ENCODE results near the gene VMAC. TPM values are rescaled to one million over a fixed set of nuclear protein-coding genes. Genes with fewer than 3 reads are reported as not detected.

The VMAC gene
- total RNA-seq, 1 experiment from 2014 or later = 7.1 TPM

- Histone ChIP-seq H2AFZ (no peak overlapping the region), H3K9me3 (ENCODE audit: insufficient read depth, low read depth) (no peaks in the 10 kb centered on the region), H4K20me1 (ENCODE audit: insufficient read depth) (peaks cover 11% of the 10 kb centered on the region), H3K4me2 (no peak overlapping the region), H3K27me3 (ENCODE audit: insufficient read depth, low read depth) (no peaks in the 10 kb centered on the region), H3F3A (ENCODE audit: insufficient read depth, low read depth) (no peaks in the 10 kb centered on the region; the same call in 1 of the 2 replicates), H3K4me3 (no peak overlapping the region), H3K79me2 (ENCODE audit: low read depth) (peaks cover 3% of the 10 kb centered on the region), H3K36me3 (ENCODE audit: low read depth) (no peaks in the 10 kb centered on the region), H3K4me1 (replicated peaks; ENCODE audit: insufficient read depth) (no peaks in the 10 kb centered on the region), H3K27ac (no peak overlapping the region), H3K9me2 (ENCODE audit: insufficient read depth) (no peaks in the 10 kb centered on the region)
- TF ChIP-seq EZH2 (IDR thresholded peaks at IDR 0.05; ENCODE audit: low read depth) (no peak), CTCF (conservative IDR thresholded peaks at IDR 0.05) (no peak)
- ChIA-PET POLR2A (ENCODE audit: unreplicated experiment) (no interaction called here), CTCF (no interaction called here)
- no peak for DNase-seq
- intact Hi-C loops (cut with micrococcal nuclease; ENCODE audit: unreplicated experiment) = no loop called here
- no TSS peak for BruUV-seq (replicated peaks)
These were observed 9.8 kb upstream of the VMAC start for GRCh38 chr19:5894704-5895349.

- no peak overlapping the region for H3K4me2 ChIP-seq
- H3K27ac ChIP-seq = no peak overlapping the region
- no TSS peak for BruUV-seq (replicated peaks)
- no peaks in the 10 kb centered on the region for H3K36me3 ChIP-seq (ENCODE audit: low read depth)
- DNase-seq = no peak
- H3K79me2 ChIP-seq (ENCODE audit: low read depth) = peaks cover 9% of the 10 kb centered on the region
- H3K9me2 ChIP-seq (ENCODE audit: insufficient read depth) = no peaks in the 10 kb centered on the region
- H3K9me3 ChIP-seq (ENCODE audit: insufficient read depth, low read depth) = no peaks in the 10 kb centered on the region
- TF ChIP-seq EZH2 (IDR thresholded peaks at IDR 0.05; ENCODE audit: low read depth) (no peak), CTCF (conservative IDR thresholded peaks at IDR 0.05) (no peak)
- no peak overlapping the region for H3K4me3 ChIP-seq
- POLR2A ChIA-PET (ENCODE audit: unreplicated experiment) = no interaction called here
- CTCF ChIA-PET = no interaction called here
- H4K20me1 ChIP-seq (ENCODE audit: insufficient read depth) = peaks cover 17% of the 10 kb centered on the region
- no peaks in the 10 kb centered on the region for H3K27me3 ChIP-seq (ENCODE audit: insufficient read depth, low read depth)
- no peaks in the 10 kb centered on the region; the same call in 1 of the 2 replicates for H3F3A ChIP-seq (ENCODE audit: insufficient read depth, low read depth)
- no peak overlapping the region for H2AFZ ChIP-seq
- H3K4me1 ChIP-seq (replicated peaks; ENCODE audit: insufficient read depth) = no peaks in the 10 kb centered on the region
- intact Hi-C loops (cut with micrococcal nuclease; ENCODE audit: unreplicated experiment) = no loop called here
These were observed 9.3 kb upstream of the VMAC start for GRCh38 chr19:5895409-5895808.

- no peak for TF ChIP-seq CTCF (conservative IDR thresholded peaks at IDR 0.05)
- no peak for TF ChIP-seq EZH2 (IDR thresholded peaks at IDR 0.05; ENCODE audit: low read depth)
- no peak for DNase-seq
- no peaks in the 10 kb centered on the region for H3K4me1 ChIP-seq (replicated peaks; ENCODE audit: insufficient read depth)
- H3K36me3 ChIP-seq (ENCODE audit: low read depth) = no peaks in the 10 kb centered on the region
- H3K27ac ChIP-seq = no peak overlapping the region
- ChIA-PET POLR2A (ENCODE audit: unreplicated experiment) (no interaction called here), CTCF (no interaction called here)
- H3K79me2 ChIP-seq (ENCODE audit: low read depth) = peaks cover 13% of the 10 kb centered on the region
- H2AFZ ChIP-seq = no peak overlapping the region
- no peaks in the 10 kb centered on the region for H3K27me3 ChIP-seq (ENCODE audit: insufficient read depth, low read depth)
- H3K9me3 ChIP-seq (ENCODE audit: insufficient read depth, low read depth) = no peaks in the 10 kb centered on the region
- H3K4me2 ChIP-seq = no peak overlapping the region
- no peaks in the 10 kb centered on the region; the same call in 1 of the 2 replicates for H3F3A ChIP-seq (ENCODE audit: insufficient read depth, low read depth)
- intact Hi-C loops (cut with micrococcal nuclease; ENCODE audit: unreplicated experiment) = no loop called here
- H3K4me3 ChIP-seq = no peak overlapping the region
- no peaks in the 10 kb centered on the region for H3K9me2 ChIP-seq (ENCODE audit: insufficient read depth)
- H4K20me1 ChIP-seq (ENCODE audit: insufficient read depth) = peaks cover 19% of the 10 kb centered on the region
- no TSS peak for BruUV-seq (replicated peaks)
These were observed 8.8 kb upstream of the VMAC start for GRCh38 chr19:5895890-5896289.
